Ascending aorta (tissue), 2 donors: ENCODE data around the gene ECM2. TPM values are rescaled to one million over a fixed set of nuclear protein-coding genes. Genes with fewer than 3 reads are reported as not detected.
A peak's percentile ranks its signal among the peaks of the same experiment; 100 is the strongest.

Source experiments
- DNase-seq, 2 donors: peaks; one replicate each; pipeline ENCODE4 v3.0.0-alpha.2; 2019; ENCODE audit warnings: low spot score in 2 of 2
- H3K27ac ChIP-seq, 2 donors: fragments of 200-600 bp; sonication (generic); one replicate each; pipeline ENCODE4 v1.5.1; 2016 to 2017; ENCODE audit warnings: mild to moderate bottlenecking in 1 of 2
- H3K27me3 ChIP-seq: fragments of 200-600 bp; sonication (generic); one replicate; pipeline ENCODE4 v1.5.1; 2017
- H3K36me3 ChIP-seq, 2 donors: fragments of 200-600 bp; sonication (generic); one replicate each; pipeline ENCODE4 v1.5.1; 2016
- H3K4me1 ChIP-seq, 2 donors: fragments of 200-600 bp; sonication (generic); one replicate each; pipeline ENCODE4 v1.5.1; 2016 to 2017; ENCODE audit warnings: mild to moderate bottlenecking in 1 of 2
- H3K4me3 ChIP-seq, 2 donors: fragments of 200-600 bp; sonication (generic); one replicate each; pipeline ENCODE4 v1.5.1; 2016 to 2017; ENCODE audit warnings: mild to moderate bottlenecking in 1 of 2
- H3K9me3 ChIP-seq, 2 donors: fragments of 200-600 bp; sonication (generic); one replicate each; pipeline ENCODE4 v1.5.1; 2016
- intact Hi-C: fragments of 100-400 bp; cut with DNase I; formaldehyde crosslinking; loops from one replicate; pipeline ENCODE4 v1.15.1; 2023
- total RNA-seq: library from RNA; depleted of rRNA; stranded (reverse); fragments of >200 nt; gene quantifications from one replicate; pipeline ENCODE4 v1.1.0, GENCODE V29; 2016
- TF ChIP-seq, protein P1 (sequence below), 3 experiments: fragments of 200-600 bp in 2 of 3; fragments of 450-650 bp in 1 of 3; sonication (generic) in 2 of 3; IDR thresholded peaks; one replicate each; pipeline ENCODE4 v1.5.1; 2016 to 2019; ENCODE audit warnings: antibody characterized with exemption in 3 of 3, mild to moderate bottlenecking in 1 of 3, moderate library complexity in 1 of 3

The ECM2 gene
- total RNA-seq, 1 donor from 2014 or later: 20.1 TPM

- intact Hi-C loops: no loop called here
- no peak overlapping the region for H3K4me3 ChIP-seq
- peaks cover 8 to 9% of the 10 kb centered on the region in 2 donors for H3K36me3 ChIP-seq
- no peaks in the 10 kb centered on the region for H3K27me3 ChIP-seq
- DNase-seq: no peak
- no peaks in the 10 kb centered on the region for H3K9me3 ChIP-seq
- peak overlapping the region; percentile 63 to 66 for H3K27ac ChIP-seq
- H3K4me1 ChIP-seq: peaks cover 6 to 18% of the 10 kb centered on the region in 2 donors
- TF ChIP-seq, protein P1, sequence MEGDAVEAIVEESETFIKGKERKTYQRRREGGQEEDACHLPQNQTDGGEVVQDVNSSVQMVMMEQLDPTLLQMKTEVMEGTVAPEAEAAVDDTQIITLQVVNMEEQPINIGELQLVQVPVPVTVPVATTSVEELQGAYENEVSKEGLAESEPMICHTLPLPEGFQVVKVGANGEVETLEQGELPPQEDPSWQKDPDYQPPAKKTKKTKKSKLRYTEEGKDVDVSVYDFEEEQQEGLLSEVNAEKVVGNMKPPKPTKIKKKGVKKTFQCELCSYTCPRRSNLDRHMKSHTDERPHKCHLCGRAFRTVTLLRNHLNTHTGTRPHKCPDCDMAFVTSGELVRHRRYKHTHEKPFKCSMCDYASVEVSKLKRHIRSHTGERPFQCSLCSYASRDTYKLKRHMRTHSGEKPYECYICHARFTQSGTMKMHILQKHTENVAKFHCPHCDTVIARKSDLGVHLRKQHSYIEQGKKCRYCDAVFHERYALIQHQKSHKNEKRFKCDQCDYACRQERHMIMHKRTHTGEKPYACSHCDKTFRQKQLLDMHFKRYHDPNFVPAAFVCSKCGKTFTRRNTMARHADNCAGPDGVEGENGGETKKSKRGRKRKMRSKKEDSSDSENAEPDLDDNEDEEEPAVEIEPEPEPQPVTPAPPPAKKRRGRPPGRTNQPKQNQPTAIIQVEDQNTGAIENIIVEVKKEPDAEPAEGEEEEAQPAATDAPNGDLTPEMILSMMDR (IDR thresholded peaks at IDR 0.05): no peak
Measured at GRCh38 chr9:92512622-92513021, 23.2 kb downstream of the ECM2 start.

- Histone ChIP-seq H3K9me3 (no peaks in the 10 kb centered on the region), H3K4me3 (no peak overlapping the region), H3K27ac (peak overlapping the region in 1 of 2 donors; percentile 63), H3K36me3 (peaks cover 0 to 9% of the 10 kb centered on the region in 2 donors), H3K27me3 (no peaks in the 10 kb centered on the region), H3K4me1 (peaks cover 15 to 32% of the 10 kb centered on the region in 2 donors)
- intact Hi-C loops: no loop called here
- TF ChIP-seq, protein P1 (IDR thresholded peaks at IDR 0.05): no peak
- DNase-seq: no peak
Measured at GRCh38 chr9:92510747-92511146, 25.0 kb downstream of the ECM2 start.

- no peaks in the 10 kb centered on the region for H3K9me3 ChIP-seq
- DNase-seq: no peak
- H3K36me3 ChIP-seq: no peaks in the 10 kb centered on the region
- H3K4me1 ChIP-seq: peaks cover 26 to 49% of the 10 kb centered on the region in 2 donors
- peak overlapping the region; percentile 80 to 90 for H3K27ac ChIP-seq
- no peak overlapping the region for H3K4me3 ChIP-seq
- H3K27me3 ChIP-seq: no peaks in the 10 kb centered on the region
- intact Hi-C loops: loop anchor here (5.0 kb wide), 1 partner anchor 93 kb away; no protein-coding TSS in a partner anchor
- TF ChIP-seq, protein P1 (IDR thresholded peaks at IDR 0.05): no peak
Measured at GRCh38 chr9:92509050-92509449, 26.7 kb downstream of the ECM2 start.

DNA sequence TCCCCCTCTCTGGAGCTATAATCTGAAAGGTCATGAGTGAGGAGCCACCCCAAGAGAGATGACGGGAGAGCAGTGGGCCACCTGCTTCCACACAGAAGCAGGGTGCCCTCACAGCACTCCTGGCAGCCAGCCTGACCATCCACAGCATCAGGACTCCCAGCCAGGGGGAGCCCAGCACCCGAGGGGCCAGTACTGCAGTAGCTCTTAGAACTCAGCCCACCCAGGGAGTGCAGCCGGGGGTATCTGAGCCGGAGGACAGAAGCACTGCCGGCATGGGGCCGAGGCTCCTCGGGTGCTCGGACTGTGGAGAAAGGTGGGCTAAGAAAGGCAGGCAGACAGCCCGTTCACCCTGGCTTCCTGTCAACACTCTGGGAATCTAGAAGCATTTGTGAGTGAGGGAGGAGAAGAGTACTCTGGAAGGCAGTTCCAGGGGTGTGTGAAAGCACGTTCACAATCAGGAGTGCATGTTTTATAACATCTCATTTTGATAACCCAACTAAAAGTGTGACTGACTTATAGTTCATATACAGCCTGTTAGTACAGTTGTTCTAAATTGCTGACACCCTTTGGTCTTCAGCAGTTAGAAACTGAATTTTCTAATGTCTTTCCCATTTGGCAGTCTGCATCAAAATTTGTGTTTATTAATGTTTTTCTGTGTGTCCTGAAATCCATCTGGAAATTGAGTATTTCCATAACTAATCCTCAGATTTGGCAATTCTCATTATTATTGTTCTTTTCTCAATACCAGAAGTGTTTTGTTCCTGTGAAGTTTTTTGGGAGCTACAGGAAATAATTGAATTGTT, 27.6 kb downstream of the ECM2 start:
- no peaks in the 10 kb centered on the region for H3K27me3 ChIP-seq
- H3K4me1 ChIP-seq: peaks cover 27 to 47% of the 10 kb centered on the region in 2 donors
- H3K9me3 ChIP-seq: no peaks in the 10 kb centered on the region
- TF ChIP-seq, protein P1 (IDR thresholded peaks at IDR 0.05): peak in 1 of 3 experiments; percentile 14
- DNase-seq: no peak
- H3K36me3 ChIP-seq: no peaks in the 10 kb centered on the region
- no peak overlapping the region for H3K4me3 ChIP-seq
- intact Hi-C loops: loop anchor here (5.0 kb wide), 1 partner anchor 94 kb away; no protein-coding TSS in a partner anchor
- H3K27ac ChIP-seq: peak overlapping the region; percentile 80 to 90

DNA sequence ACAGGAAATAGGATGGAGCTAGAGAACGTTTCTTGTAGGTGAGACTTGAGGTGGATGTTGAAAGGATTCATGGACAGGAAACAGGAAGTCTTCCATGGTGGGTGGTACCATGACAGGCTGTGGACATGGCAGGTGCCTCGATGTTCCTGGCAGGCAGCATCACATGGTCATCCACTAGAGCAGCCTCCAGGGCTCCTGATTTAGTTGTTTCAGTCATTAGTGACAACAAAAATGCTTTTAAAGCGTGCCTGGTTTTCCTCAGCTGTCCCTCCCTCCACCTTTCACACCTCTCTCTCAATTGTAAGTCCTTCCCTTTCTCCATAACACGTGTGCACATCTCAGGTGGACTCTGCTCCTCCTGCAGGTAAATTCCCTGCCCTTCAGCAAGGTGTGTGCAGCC, 28.3 kb downstream of the ECM2 start:
- no peaks in the 10 kb centered on the region for H3K27me3 ChIP-seq
- H3K4me1 ChIP-seq: peaks cover 27 to 40% of the 10 kb centered on the region in 2 donors
- H3K36me3 ChIP-seq: no peaks in the 10 kb centered on the region
- H3K4me3 ChIP-seq: no peak overlapping the region
- intact Hi-C loops: loop anchor here (2.0 to 5.0 kb wide), 5 partner anchors 27 to 183 kb away; partner anchors contain the start of genes CENPP, ECM2 and NOL8
- no peaks in the 10 kb centered on the region for H3K9me3 ChIP-seq
- TF ChIP-seq, protein P1 (IDR thresholded peaks at IDR 0.05): no peak
- DNase-seq: no peak
- peak overlapping the region; percentile 80 to 90 for H3K27ac ChIP-seq
